ENCODE measurements around the gene METRNL.

Gene METRNL

DNA sequence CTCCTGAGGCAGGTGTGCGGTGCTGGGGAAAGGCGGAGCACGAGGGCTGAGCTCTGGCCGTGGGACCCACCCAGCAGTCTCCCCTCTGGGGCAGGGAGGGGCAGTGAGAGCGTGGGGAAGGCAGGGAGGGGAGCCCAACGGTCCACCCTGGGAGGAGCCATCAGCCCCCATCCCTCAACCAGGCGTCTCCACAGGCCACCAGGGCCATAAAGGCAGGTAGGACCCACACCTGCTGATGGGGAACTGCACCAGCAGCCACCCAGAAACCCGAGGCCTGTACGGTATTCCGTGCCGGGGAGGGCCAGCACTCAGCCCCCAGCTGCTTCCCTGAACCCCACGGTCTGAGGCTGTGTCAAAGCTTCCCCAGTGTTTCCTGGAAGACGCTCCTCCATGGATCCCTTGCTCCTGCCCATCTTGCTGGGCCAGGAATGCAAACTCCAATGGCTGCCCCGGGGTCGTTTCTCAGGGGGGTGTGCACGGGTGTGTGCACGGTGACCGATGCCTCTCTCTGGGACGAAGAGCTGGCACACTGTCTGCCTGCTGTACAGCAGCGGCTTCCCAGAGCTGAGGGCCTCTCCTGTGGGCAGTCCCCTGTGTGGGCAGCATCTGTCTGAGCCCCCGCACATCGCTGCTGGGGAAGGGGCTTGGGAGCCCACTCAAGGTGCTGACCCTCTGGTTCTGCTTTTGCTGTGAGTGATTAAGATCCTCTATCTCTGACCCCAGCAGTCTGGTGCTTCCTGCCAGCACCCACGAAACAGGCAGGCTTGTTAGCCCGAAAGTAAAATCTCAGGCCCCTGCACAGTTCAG, 17.2 kb upstream of the METRNL start:
- H3K9me3 ChIP-seq (ENCODE audit: low read length), result no peaks in the 10 kb centered on the region
- H3K27ac ChIP-seq (ENCODE audit: low read depth, low read length, poor library complexity, severe bottlenecking), result no peak overlapping the region
- no peak overlapping the region for H3K4me2 ChIP-seq (ENCODE audit: low read length)
- H3K4me3 ChIP-seq (ENCODE audit: low read depth, low read length, poor library complexity, severe bottlenecking), result no peak overlapping the region
- H3K4me1 ChIP-seq (ENCODE audit: insufficient read depth, low read length, severe bottlenecking), result no peaks in the 10 kb centered on the region
- no peaks in the 10 kb centered on the region for H4K20me1 ChIP-seq (ENCODE audit: insufficient read depth, low read length)
- H3F3A ChIP-seq (ENCODE audit: insufficient read depth, low read length), result no peaks in the 10 kb centered on the region
- H3K9ac ChIP-seq (ENCODE audit: low read length), result no peak overlapping the region
- H3K9me2 ChIP-seq (ENCODE audit: low read depth, low read length), result no peaks in the 10 kb centered on the region
- H3K27me3 ChIP-seq (ENCODE audit: insufficient read depth, low read length), result peaks cover 9% of the 10 kb centered on the region; the same call in 1 of the 2 replicates
- H2AFZ ChIP-seq (ENCODE audit: low read length), result no peak overlapping the region
- no peak for TF ChIP-seq EZH2 (IDR thresholded peaks at IDR 0.05; ENCODE audit: borderline replicate concordance, low read length)
- TF ChIP-seq, protein P1, sequence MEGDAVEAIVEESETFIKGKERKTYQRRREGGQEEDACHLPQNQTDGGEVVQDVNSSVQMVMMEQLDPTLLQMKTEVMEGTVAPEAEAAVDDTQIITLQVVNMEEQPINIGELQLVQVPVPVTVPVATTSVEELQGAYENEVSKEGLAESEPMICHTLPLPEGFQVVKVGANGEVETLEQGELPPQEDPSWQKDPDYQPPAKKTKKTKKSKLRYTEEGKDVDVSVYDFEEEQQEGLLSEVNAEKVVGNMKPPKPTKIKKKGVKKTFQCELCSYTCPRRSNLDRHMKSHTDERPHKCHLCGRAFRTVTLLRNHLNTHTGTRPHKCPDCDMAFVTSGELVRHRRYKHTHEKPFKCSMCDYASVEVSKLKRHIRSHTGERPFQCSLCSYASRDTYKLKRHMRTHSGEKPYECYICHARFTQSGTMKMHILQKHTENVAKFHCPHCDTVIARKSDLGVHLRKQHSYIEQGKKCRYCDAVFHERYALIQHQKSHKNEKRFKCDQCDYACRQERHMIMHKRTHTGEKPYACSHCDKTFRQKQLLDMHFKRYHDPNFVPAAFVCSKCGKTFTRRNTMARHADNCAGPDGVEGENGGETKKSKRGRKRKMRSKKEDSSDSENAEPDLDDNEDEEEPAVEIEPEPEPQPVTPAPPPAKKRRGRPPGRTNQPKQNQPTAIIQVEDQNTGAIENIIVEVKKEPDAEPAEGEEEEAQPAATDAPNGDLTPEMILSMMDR (IDR thresholded peaks at IDR 0.05; ENCODE audit: low read length), result no peak
- no peaks in the 10 kb centered on the region for H3K36me3 ChIP-seq (ENCODE audit: insufficient read depth, low read length)
- no peaks in the 10 kb centered on the region for H3K79me2 ChIP-seq (ENCODE audit: insufficient read depth, low read length)

DNA sequence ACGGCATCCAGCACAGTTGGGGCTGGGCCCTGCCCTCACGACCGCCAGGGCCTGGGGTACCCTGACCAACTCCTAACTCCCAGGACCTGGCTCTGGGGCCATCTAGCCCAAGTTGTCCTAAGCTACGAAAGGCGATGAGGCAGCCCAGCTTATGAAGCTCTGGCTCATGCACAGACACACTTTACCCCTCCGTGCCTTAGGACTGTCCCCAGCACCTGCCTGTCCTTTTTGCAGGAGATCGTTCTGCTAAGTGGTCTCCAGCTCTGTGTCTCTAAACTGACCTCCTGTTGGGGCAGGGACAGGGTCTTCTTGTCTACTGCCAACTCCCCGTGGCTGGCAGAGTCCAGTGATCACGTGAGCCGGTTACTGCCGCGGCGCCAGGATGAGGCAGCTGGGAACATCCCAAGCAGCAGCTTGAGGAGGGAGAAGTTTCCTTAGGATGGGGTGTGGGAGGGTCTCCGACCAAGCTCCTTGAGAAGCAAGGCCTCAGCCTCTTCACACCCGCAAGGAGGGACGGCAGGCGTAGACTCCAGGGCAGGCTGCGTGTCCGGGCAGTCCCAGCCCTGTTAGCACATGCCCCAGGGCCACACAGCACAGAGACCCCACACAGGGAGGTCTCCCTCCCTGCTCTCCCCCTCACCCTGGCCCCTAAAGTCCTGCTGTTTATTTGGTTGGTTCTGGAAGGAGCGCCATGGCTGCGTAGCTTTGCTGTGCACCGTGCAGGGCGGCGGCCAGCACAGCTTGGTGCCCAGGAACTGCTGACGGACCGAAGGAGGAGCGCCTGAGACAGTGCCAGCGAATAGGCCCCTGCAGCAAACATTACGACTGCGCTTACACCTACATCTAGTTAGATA, 16.4 kb upstream of the METRNL start:
- H3K4me3 ChIP-seq (ENCODE audit: low read depth, low read length, poor library complexity, severe bottlenecking), result no peak overlapping the region
- no peak overlapping the region for H3K27ac ChIP-seq (ENCODE audit: low read depth, low read length, poor library complexity, severe bottlenecking)
- no peaks in the 10 kb centered on the region for H3K9me3 ChIP-seq (ENCODE audit: low read length)
- peaks cover 12% of the 10 kb centered on the region; the same call in 1 of the 2 replicates for H3K27me3 ChIP-seq (ENCODE audit: insufficient read depth, low read length)
- no peaks in the 10 kb centered on the region for H3K36me3 ChIP-seq (ENCODE audit: insufficient read depth, low read length)
- no peaks in the 10 kb centered on the region for H3F3A ChIP-seq (ENCODE audit: insufficient read depth, low read length)
- H4K20me1 ChIP-seq (ENCODE audit: insufficient read depth, low read length), result no peaks in the 10 kb centered on the region
- no peak for TF ChIP-seq EZH2 (IDR thresholded peaks at IDR 0.05; ENCODE audit: borderline replicate concordance, low read length)
- TF ChIP-seq, protein P1 (IDR thresholded peaks at IDR 0.05; ENCODE audit: low read length), result no peak
- H3K4me1 ChIP-seq (ENCODE audit: insufficient read depth, low read length, severe bottlenecking), result no peaks in the 10 kb centered on the region
- H2AFZ ChIP-seq (ENCODE audit: low read length), result no peak overlapping the region
- no peak overlapping the region for H3K4me2 ChIP-seq (ENCODE audit: low read length)
- no peak overlapping the region for H3K9ac ChIP-seq (ENCODE audit: low read length)
- no peaks in the 10 kb centered on the region for H3K79me2 ChIP-seq (ENCODE audit: insufficient read depth, low read length)
- H3K9me2 ChIP-seq (ENCODE audit: low read depth, low read length), result no peaks in the 10 kb centered on the region

DNA sequence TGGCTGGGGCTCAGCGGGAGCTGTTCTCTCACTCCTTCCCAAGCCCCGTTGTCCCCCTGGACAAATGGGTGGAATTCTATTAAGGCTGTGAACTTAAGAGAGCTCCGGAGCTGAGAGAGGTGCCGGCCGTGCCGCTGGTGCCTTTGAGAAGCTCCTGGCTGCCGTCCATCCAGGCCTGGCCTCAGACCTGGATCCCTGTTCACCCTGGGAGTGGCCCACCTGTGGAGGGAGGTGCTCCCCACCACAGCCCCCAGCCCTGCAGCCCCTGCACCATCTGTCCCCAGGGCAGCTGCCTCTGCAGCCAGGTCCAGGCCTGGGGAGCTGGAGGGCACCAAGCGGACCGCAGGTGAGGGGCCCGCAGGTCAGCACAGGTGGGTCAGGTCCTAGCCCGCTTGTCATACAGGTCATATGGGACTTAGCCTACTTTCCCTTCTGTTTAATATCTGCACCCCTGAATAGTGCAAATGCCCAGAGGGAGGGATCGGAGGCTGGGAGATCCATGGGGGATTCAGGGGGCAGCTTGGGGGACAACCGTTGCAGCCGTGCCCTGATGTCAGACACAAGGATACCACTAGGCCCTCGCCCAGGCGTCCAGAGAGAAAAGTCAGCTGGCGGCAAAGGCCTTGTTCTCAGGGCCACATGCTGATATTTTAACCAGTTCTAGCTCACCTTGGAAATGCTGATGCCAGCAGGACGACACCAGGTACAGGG, 15.2 kb upstream of the METRNL start:
- Histone ChIP-seq H3K9ac (ENCODE audit: low read length) (no peak overlapping the region), H3K9me3 (ENCODE audit: low read length) (no peaks in the 10 kb centered on the region), H3K27me3 (ENCODE audit: insufficient read depth, low read length) (peaks cover 12% of the 10 kb centered on the region; the same call in 1 of the 2 replicates), H3K4me1 (ENCODE audit: insufficient read depth, low read length, severe bottlenecking) (no peaks in the 10 kb centered on the region), H3K9me2 (ENCODE audit: low read depth, low read length) (no peaks in the 10 kb centered on the region), H3K36me3 (ENCODE audit: insufficient read depth, low read length) (no peaks in the 10 kb centered on the region), H3F3A (ENCODE audit: insufficient read depth, low read length) (no peaks in the 10 kb centered on the region), H2AFZ (ENCODE audit: low read length) (no peak overlapping the region), H3K4me2 (ENCODE audit: low read length) (no peak overlapping the region), H3K4me3 (ENCODE audit: low read depth, low read length, poor library complexity, severe bottlenecking) (no peak overlapping the region), H3K79me2 (ENCODE audit: insufficient read depth, low read length) (no peaks in the 10 kb centered on the region), H3K27ac (ENCODE audit: low read depth, low read length, poor library complexity, severe bottlenecking) (no peak overlapping the region), H4K20me1 (ENCODE audit: insufficient read depth, low read length) (no peaks in the 10 kb centered on the region)
- TF ChIP-seq, protein P1 (IDR thresholded peaks at IDR 0.05; ENCODE audit: low read length), result no peak
- no peak for TF ChIP-seq EZH2 (IDR thresholded peaks at IDR 0.05; ENCODE audit: borderline replicate concordance, low read length)

Data from OCI-LY1 (cell line).